CD4-positive, alpha-beta T cell treated with Interleukin-12 subunit alpha and Interleukin-12 subunit beta, for 1 hour (primary cell): ENCODE data around the gene RALGAPB.
"Not testable (repeated sequence)": the region's sequence is repeated elsewhere in the genome, so short reads cannot be mapped to it uniquely, and the experiment has no call there.

Source experiments
- DNase-seq: peaks from one replicate; pipeline ENCODE4 v3.0.0-alpha.2; 2020

Gene RALGAPB

GRCh38 chr20:38472513-38473366 lies at the start of gene RALGAPB:
RALGAPB (plus strand) TSS chr20:38472843; CDS start chr20:38488433, 15,590 bp downstream.
- DNase-seq: peak; percentile 99

GRCh38 chr20:38423541-38423940 lies 49.1 kb upstream of the RALGAPB start:
- DNase-seq: no peak

- DNase-seq: no peak
Observed at GRCh38 chr20:38424401-38424800, 48.2 kb upstream of the RALGAPB start.

GRCh38 chr20:38426006-38426897 lies 46.4 kb upstream of the RALGAPB start:
- no peak for DNase-seq

GRCh38 chr20:38427655-38428023 lies 45.0 kb upstream of the RALGAPB start:
- no peak for DNase-seq

GRCh38 chr20:38428800-38429199 lies 43.8 kb upstream of the RALGAPB start:
- no peak for DNase-seq

GRCh38 chr20:38429301-38429700 lies 43.3 kb upstream of the RALGAPB start:
- no peak for DNase-seq

GRCh38 chr20:38430679-38431325 lies 41.8 kb upstream of the RALGAPB start:
- DNase-seq: no peak

GRCh38 chr20:38432292-38432691 lies 40.4 kb upstream of the RALGAPB start:
- no peak for DNase-seq

- not testable (repeated sequence) for DNase-seq
Observed at GRCh38 chr20:38432870-38433269, 39.8 kb upstream of the RALGAPB start.

GRCh38 chr20:38433304-38433972 lies 39.2 kb upstream of the RALGAPB start:
- no peak for DNase-seq

- DNase-seq: peak; percentile 26
Observed at GRCh38 chr20:38434301-38434741, 38.3 kb upstream of the RALGAPB start.

GRCh38 chr20:38434770-38435554 lies 37.7 kb upstream of the RALGAPB start, which contains the start of gene SNHG17:
SNHG17 (minus strand) TSS chr20:38435328.
- DNase-seq: peak; percentile 90

- DNase-seq: no peak
Observed at GRCh38 chr20:38435555-38435939, 37.1 kb upstream of the RALGAPB start.

- DNase-seq: no peak
Observed at GRCh38 chr20:38437796-38438195, 34.8 kb upstream of the RALGAPB start.

- not testable (repeated sequence) for DNase-seq
Observed at GRCh38 chr20:38441110-38441509, 31.5 kb upstream of the RALGAPB start.

GRCh38 chr20:38441916-38442315 lies 30.7 kb upstream of the RALGAPB start:
- DNase-seq: no peak

GRCh38 chr20:38445381-38445796 lies 27.3 kb upstream of the RALGAPB start:
- DNase-seq: no peak

- no peak for DNase-seq
Observed at GRCh38 chr20:38445901-38446425, 26.7 kb upstream of the RALGAPB start.

- peak; percentile 93 for DNase-seq
Observed at GRCh38 chr20:38446441-38447209, 26.0 kb upstream of the RALGAPB start.

- no peak for DNase-seq
Observed at GRCh38 chr20:38447251-38447661, 25.4 kb upstream of the RALGAPB start.
